IMR-90 (cell line): Measurements from ENCODE around the gene GRAMD4.

ENCODE experiments used
- FOS ChIP-seq: fragments of 150-350 bp; IDR thresholded peaks from 2 replicates; pipeline ENCODE4 v1.6.1; 2016; ENCODE audit warnings: low read depth, low read length
- MAZ ChIP-seq: IDR thresholded peaks from 2 replicates; pipeline ENCODE4 v1.6.1; 2012; ENCODE audit warnings: low read depth, mild to moderate bottlenecking, low read length, improper control_type of control experiment, moderate library complexity, borderline replicate concordance
- POLR2A ChIP-seq: IDR thresholded peaks from 2 replicates; pipeline ENCODE4 v1.6.1; 2012; ENCODE audit warnings: mild to moderate bottlenecking, low read depth, low read length
- RAD21 ChIP-seq: IDR thresholded peaks from 2 replicates; pipeline ENCODE4 v1.6.1; 2012; ENCODE audit warnings: low read length, improper control_type of control experiment
- RFX5 ChIP-seq: IDR thresholded peaks from 2 replicates; pipeline ENCODE4 v1.8.0; 2012; ENCODE audit warnings: low read depth, mild to moderate bottlenecking, low read length, moderate library complexity
- SMC3 ChIP-seq: fragments of 150-350 bp; IDR thresholded peaks from 2 replicates; pipeline ENCODE4 v1.6.1; 2016; ENCODE audit warnings: low read depth, mild to moderate bottlenecking, antibody characterized with exemption, low read length, moderate library complexity
- TF ChIP-seq, protein P1 (sequence below): conservative IDR thresholded peaks from 2 replicates; pipeline ENCODE4 v1.5.1; 2012; ENCODE audit warnings: mild to moderate bottlenecking, low read depth, low read length, improper control_type of control experiment
- TF ChIP-seq, protein P2 (sequence below): fragments of 150-350 bp; IDR thresholded peaks from 2 replicates; pipeline ENCODE4 v1.6.1; 2017; ENCODE audit warnings: mild to moderate bottlenecking, antibody characterized with exemption, low read length, low read depth

DNA sequence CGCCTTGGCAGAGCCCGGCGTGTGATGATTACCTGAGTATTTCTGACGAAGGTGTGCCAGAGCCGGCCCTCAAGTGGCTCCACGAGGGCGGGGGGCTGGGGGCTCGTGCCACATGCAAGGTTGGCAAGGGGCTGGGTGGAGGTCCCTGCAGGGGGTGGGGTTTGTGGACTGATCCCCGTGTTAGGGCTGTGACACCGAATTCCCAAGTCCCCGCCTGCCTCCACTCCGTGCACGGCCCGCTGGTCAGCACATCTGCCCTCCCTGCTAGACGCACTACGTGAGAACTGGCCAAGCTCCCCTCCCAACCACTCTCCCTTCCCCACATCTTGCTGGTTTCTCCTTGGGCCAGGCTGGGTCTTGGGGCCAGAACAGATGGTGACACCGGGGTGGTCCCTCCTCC lies 34.2 kb downstream of the GRAMD4 start:
- TF ChIP-seq, protein P1, sequence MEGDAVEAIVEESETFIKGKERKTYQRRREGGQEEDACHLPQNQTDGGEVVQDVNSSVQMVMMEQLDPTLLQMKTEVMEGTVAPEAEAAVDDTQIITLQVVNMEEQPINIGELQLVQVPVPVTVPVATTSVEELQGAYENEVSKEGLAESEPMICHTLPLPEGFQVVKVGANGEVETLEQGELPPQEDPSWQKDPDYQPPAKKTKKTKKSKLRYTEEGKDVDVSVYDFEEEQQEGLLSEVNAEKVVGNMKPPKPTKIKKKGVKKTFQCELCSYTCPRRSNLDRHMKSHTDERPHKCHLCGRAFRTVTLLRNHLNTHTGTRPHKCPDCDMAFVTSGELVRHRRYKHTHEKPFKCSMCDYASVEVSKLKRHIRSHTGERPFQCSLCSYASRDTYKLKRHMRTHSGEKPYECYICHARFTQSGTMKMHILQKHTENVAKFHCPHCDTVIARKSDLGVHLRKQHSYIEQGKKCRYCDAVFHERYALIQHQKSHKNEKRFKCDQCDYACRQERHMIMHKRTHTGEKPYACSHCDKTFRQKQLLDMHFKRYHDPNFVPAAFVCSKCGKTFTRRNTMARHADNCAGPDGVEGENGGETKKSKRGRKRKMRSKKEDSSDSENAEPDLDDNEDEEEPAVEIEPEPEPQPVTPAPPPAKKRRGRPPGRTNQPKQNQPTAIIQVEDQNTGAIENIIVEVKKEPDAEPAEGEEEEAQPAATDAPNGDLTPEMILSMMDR: no peak
- TF ChIP-seq POLR2A (no peak), FOS (no peak), SMC3 (no peak), RAD21 (no peak), MAZ (no peak), RFX5 (no peak)
- TF ChIP-seq, protein P2, sequence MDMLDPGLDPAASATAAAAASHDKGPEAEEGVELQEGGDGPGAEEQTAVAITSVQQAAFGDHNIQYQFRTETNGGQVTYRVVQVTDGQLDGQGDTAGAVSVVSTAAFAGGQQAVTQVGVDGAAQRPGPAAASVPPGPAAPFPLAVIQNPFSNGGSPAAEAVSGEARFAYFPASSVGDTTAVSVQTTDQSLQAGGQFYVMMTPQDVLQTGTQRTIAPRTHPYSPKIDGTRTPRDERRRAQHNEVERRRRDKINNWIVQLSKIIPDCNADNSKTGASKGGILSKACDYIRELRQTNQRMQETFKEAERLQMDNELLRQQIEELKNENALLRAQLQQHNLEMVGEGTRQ: no peak
